Measurements from ENCODE around the gene KIAA1755.

The KIAA1755 gene

GRCh38 chr20:38162878-38163875, 97.4 kb downstream of the KIAA1755 start:
- DNase-seq (ENCODE audit: extremely low spot score) = no peak
- CTCF ChIA-PET = interaction anchor here (1.0 to 10.6 kb wide), 15 partner anchors 8 to 599 kb away, joined by 3 to 116 read pairs (median 6); no protein-coding TSS in a partner anchor
- POLR2A ChIA-PET = no interaction called here
- TF ChIP-seq CTCF (IDR thresholded peaks at IDR 0.05; ENCODE audit: control extremely low read depth, extremely low read depth, low read depth, missing control alignments) = no peak

GRCh38 chr20:38162149-38162548, 98.4 kb downstream of the KIAA1755 start:
- ChIA-PET CTCF (interaction anchor here (0.8 to 10.6 kb wide), 9 partner anchors 8 to 102 kb away, joined by 3 to 116 read pairs (median 5); no protein-coding TSS in a partner anchor), POLR2A (no interaction called here)
- TF ChIP-seq CTCF (IDR thresholded peaks at IDR 0.05; ENCODE audit: control extremely low read depth, extremely low read depth, low read depth, missing control alignments) = no peak

GRCh38 chr20:38161412-38161774, 99.1 kb downstream of the KIAA1755 start:
- DNase-seq (ENCODE audit: extremely low spot score) = no peak
- POLR2A ChIA-PET = interaction anchor here (0.7 kb wide), 1 partner anchor 35 kb away, joined by 3 read pairs; no protein-coding TSS in a partner anchor
- CTCF ChIA-PET = interaction anchor here (0.8 to 10.6 kb wide), 9 partner anchors 9 to 101 kb away, joined by 3 to 116 read pairs (median 3); no protein-coding TSS in a partner anchor
- TF ChIP-seq CTCF (IDR thresholded peaks at IDR 0.05; ENCODE audit: control extremely low read depth, extremely low read depth, low read depth, missing control alignments) = no peak

More at GRCh38 chr20:38162149-38162548, 98.4 kb downstream of the KIAA1755 start:
- no peak for DNase-seq (ENCODE audit: extremely low spot score)

All from GM10248 (cell line).